IPS-20b (cell line): ENCODE results near the gene CD81.
"Not testable (repeated sequence)": the region's sequence is repeated elsewhere in the genome, so short reads cannot be mapped to it uniquely, and the experiment has no call there.

Experiments used
- H3K27ac ChIP-seq: one replicate; pipeline ENCODE4 v1.5.1; 2013; ENCODE audit warnings: low read length
- H3K27me3 ChIP-seq: 2 replicates; pipeline ENCODE4 v1.6.1; 2013; ENCODE audit warnings: mild to moderate bottlenecking, low read length, inconsistent platforms; ENCODE audit not compliant: insufficient read depth
- H3K36me3 ChIP-seq: 2 replicates; pipeline ENCODE4 v1.6.1; 2013; ENCODE audit warnings: low read depth, mild to moderate bottlenecking, inconsistent platforms, low read length, moderate library complexity; ENCODE audit not compliant: insufficient read depth
- H3K4me1 ChIP-seq: 2 replicates; pipeline ENCODE4 v1.6.1; 2013; ENCODE audit warnings: mild to moderate bottlenecking, control low read depth, inconsistent platforms, low read length, moderate library complexity; ENCODE audit not compliant: insufficient read depth
- H3K4me3 ChIP-seq: 2 replicates; pipeline ENCODE4 v1.5.1; 2013; ENCODE audit warnings: mild to moderate bottlenecking, low read length, inconsistent platforms
- H3K9ac ChIP-seq: 2 replicates; pipeline ENCODE4 v1.6.1; 2013; ENCODE audit warnings: low read depth, mild to moderate bottlenecking, inconsistent platforms, low read length, moderate library complexity
- H3K9me3 ChIP-seq: 2 replicates; pipeline ENCODE4 v1.6.1; 2013; ENCODE audit warnings: mild to moderate bottlenecking, low read depth, low read length, inconsistent platforms; ENCODE audit not compliant: insufficient read depth

The CD81 gene, protein sequence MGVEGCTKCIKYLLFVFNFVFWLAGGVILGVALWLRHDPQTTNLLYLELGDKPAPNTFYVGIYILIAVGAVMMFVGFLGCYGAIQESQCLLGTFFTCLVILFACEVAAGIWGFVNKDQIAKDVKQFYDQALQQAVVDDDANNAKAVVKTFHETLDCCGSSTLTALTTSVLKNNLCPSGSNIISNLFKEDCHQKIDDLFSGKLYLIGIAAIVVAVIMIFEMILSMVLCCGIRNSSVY

GRCh38 chr11:2376751-2377451, at the start of gene CD81:
Gene CD81 (plus strand): TSS chr11:2377310. CDS start chr11:2377550, 240 bp downstream.
- H3K9ac ChIP-seq, result peak within 1 kb of the TSS; percentile 86
- no peaks in the 10 kb centered on the region for H3K9me3 ChIP-seq
- H3K4me1 ChIP-seq, result peaks cover 3% of the 10 kb centered on the region
- H3K36me3 ChIP-seq, result no peaks in the 10 kb centered on the region
- H3K27ac ChIP-seq, result peak within 1 kb of the TSS; percentile 71
- H3K27me3 ChIP-seq, result peaks cover 10% of the 10 kb centered on the region; the same call in 1 of the 2 replicates
- H3K4me3 ChIP-seq, result peak within 1 kb of the TSS; percentile 91

DNA sequence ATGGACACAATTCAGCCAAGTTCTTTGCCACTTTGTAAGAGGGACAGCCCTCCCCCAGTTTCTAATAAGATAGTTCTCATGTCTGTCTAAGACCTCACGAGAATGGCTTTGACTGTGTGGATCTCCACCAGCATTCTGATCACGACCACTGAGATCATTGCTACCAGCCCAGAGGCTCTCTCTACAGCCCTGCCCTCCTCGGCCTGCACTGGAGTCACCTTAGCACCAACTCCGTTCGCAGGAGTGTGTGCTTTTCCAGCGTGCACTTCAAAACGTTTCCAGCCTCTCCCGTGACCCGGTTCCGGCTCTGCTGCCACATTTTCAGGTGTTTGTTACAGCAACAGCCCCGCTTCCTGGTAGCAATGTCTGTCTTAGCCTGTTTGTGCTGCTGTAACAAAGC, 49.1 kb upstream of the CD81 start:
- Histone ChIP-seq H3K9me3 (peaks cover 3% of the 10 kb centered on the region), H3K9ac (no peak overlapping the region), H3K4me3 (no peak overlapping the region), H3K4me1 (no peaks in the 10 kb centered on the region), H3K36me3 (no peaks in the 10 kb centered on the region), H3K27me3 (no peaks in the 10 kb centered on the region), H3K27ac (no peak overlapping the region)

- H3K9ac ChIP-seq, result no peak overlapping the region
- H3K4me3 ChIP-seq, result no peak overlapping the region
- H3K27ac ChIP-seq, result no peak overlapping the region
- H3K4me1 ChIP-seq, result no peaks in the 10 kb centered on the region
- no peaks in the 10 kb centered on the region for H3K36me3 ChIP-seq
- no peaks in the 10 kb centered on the region for H3K27me3 ChIP-seq
- H3K9me3 ChIP-seq, result peaks cover 3% of the 10 kb centered on the region
Measured at GRCh38 chr11:2328656-2329354, 48.3 kb upstream of the CD81 start.

DNA sequence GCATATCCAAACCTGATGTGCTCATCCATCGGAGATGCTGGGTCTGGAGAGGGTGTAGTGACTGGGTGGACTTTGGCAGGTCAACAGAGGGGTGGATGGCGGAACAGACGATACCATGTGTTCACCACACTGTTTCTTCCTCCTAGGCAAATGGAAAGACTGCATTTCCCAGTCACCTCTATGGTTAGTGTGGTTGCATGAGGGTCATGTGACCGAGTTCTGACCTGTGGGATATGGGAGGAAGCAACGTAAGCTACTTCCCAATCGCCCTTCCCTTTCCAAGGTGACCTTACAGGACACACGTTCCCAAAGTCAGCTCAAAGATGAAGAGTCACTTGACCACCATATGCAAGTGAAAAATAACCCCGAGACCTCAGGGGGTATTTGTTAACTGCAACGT, 47.6 kb upstream of the CD81 start:
- Histone ChIP-seq H3K4me3 (no peak overlapping the region), H3K27me3 (no peaks in the 10 kb centered on the region), H3K36me3 (no peaks in the 10 kb centered on the region), H3K4me1 (no peaks in the 10 kb centered on the region), H3K9me3 (peaks cover 3% of the 10 kb centered on the region), H3K27ac (no peak overlapping the region), H3K9ac (no peak overlapping the region)

- H3K27me3 ChIP-seq, result no peaks in the 10 kb centered on the region
Measured at GRCh38 chr11:2330696-2331095, 46.4 kb upstream of the CD81 start.

DNA sequence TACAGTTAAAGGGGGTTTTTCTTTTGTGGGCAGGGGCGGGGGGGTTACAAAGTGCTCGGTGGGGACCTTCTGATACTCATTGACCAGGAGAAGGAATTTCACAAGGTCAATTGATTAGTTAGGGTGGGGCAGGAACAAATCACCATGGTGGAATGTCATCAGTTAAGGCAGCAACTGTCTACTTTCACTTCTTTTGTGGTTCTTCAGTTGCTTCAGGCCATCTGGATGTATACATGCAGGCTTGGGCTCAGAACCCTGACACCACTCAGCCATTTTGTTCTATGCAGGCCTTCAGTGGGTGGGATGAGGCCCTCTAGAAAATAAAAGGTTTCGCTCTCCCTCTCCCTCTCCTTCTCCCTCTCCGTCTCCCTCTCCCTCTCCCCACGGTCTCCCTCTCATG, 45.7 kb upstream of the CD81 start:
- Histone ChIP-seq H3K4me1 (no peaks in the 10 kb centered on the region), H3K36me3 (no peaks in the 10 kb centered on the region), H3K9ac (no peak overlapping the region), H3K27ac (no peak overlapping the region), H3K4me3 (no peak overlapping the region), H3K27me3 (no peaks in the 10 kb centered on the region), H3K9me3 (peaks cover 3% of the 10 kb centered on the region)

More at GRCh38 chr11:2330696-2331095, 46.4 kb upstream of the CD81 start:
- no peak overlapping the region for H3K9ac ChIP-seq
- H3K9me3 ChIP-seq, result peaks cover 3% of the 10 kb centered on the region
- H3K4me1 ChIP-seq, result no peaks in the 10 kb centered on the region
- H3K4me3 ChIP-seq, result no peak overlapping the region
- H3K36me3 ChIP-seq, result no peaks in the 10 kb centered on the region
- H3K27ac ChIP-seq, result no peak overlapping the region

GRCh38 chr11:2332569-2332968, 44.5 kb upstream of the CD81 start:
- H3K9me3 ChIP-seq, H3K36me3 ChIP-seq, H3K4me3 ChIP-seq, H3K27me3 ChIP-seq, H3K4me1 ChIP-seq, H3K27ac ChIP-seq, H3K9ac ChIP-seq: not testable (repeated sequence)

GRCh38 chr11:2333486-2334205, 43.5 kb upstream of the CD81 start:
- H3K9ac ChIP-seq, H3K27ac ChIP-seq, H3K4me3 ChIP-seq, H3K36me3 ChIP-seq, H3K9me3 ChIP-seq, H3K27me3 ChIP-seq, H3K4me1 ChIP-seq: not testable (repeated sequence)

DNA sequence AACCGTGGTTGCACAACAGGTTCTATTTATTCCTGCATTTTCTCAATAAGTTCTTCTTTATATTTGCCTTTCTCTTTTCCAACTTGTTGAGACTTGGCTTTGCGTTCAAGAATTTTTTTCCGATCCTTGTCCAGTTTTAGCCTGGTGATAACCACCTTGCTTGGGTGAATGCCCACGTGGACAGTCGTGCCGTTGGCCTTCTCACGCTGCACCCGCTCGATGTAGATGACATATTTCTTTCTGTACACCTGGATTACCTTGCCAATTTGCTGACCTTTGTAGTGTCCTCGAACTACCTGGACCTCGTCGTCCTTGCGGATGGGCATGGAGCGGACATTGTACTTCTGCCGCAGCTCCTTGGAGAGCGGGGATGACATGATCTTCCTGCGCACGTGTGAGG, 41.8 kb upstream of the CD81 start:
- H3K9me3 ChIP-seq, H3K27ac ChIP-seq, H3K4me3 ChIP-seq, H3K4me1 ChIP-seq, H3K36me3 ChIP-seq, H3K9ac ChIP-seq, H3K27me3 ChIP-seq: not testable (repeated sequence)

DNA sequence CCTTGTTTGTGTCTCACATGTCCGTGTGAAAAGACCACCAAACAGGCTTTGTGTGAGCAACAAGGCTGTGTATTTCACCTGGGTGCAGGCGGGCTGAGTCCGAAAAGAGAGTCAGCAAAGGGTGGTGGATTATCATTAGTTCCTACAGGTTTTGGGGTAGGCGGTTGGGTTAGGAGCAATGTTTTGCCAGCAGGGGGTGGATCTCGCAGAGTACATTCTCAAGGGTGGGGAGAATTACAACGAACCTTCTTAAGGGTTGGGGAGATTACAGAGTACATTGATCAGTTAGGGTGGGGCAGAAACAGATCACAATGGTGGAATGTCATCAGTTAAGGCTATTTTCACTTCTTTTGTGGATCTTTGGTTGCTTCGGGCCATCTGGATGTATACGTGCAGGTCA, 38.4 kb upstream of the CD81 start:
- not testable (repeated sequence) for H3K27ac ChIP-seq

GRCh38 chr11:2342557-2342956, 34.6 kb upstream of the CD81 start:
- Histone ChIP-seq H3K27me3 (no peaks in the 10 kb centered on the region), H3K4me3 (no peak overlapping the region), H3K36me3 (no peaks in the 10 kb centered on the region), H3K4me1 (no peaks in the 10 kb centered on the region), H3K9me3 (peaks cover 6% of the 10 kb centered on the region), H3K27ac (no peak overlapping the region), H3K9ac (no peak overlapping the region)

More for the DNA sequence above, 38.4 kb upstream of the CD81 start:
- not testable (repeated sequence) for H3K9ac ChIP-seq, H3K9me3 ChIP-seq, H3K27me3 ChIP-seq, H3K36me3 ChIP-seq, H3K4me1 ChIP-seq, H3K4me3 ChIP-seq
